Neutrophil (primary cell): ENCODE results near the gene IQGAP2.

Source experiments
- H3K27ac ChIP-seq: fragments of 200-600 bp; sonication (generic); 2 replicates; pipeline ENCODE4 v1.5.1; 2016; ENCODE audit warnings: mild to moderate bottlenecking, moderate library complexity
- H3K27me3 ChIP-seq: fragments of 200-600 bp; sonication (generic); 2 replicates; pipeline ENCODE4 v1.6.0; 2016; ENCODE audit warnings: mild to moderate bottlenecking
- H3K36me3 ChIP-seq: fragments of 200-600 bp; sonication (generic); 2 replicates; pipeline ENCODE4 v1.5.1; 2017
- H3K4me1 ChIP-seq, 2 experiments: fragments of 200-600 bp in 1 of 2; sonication (generic) in 1 of 2; 1 replicate in 1 of 2; 2 replicates in 1 of 2; pipeline versions ENCODE4 v1.5.1 to v1.6.1; 2013 to 2016; ENCODE audit warnings: low read depth in 1 of 2, low read length in 1 of 2, mild to moderate bottlenecking in 1 of 2, moderate library complexity in 1 of 2; ENCODE audit not compliant: control insufficient read depth in 1 of 2, insufficient read depth in 1 of 2
- H3K4me3 ChIP-seq, 2 experiments: fragments of 200-600 bp in 1 of 2; sonication (generic) in 1 of 2; 1 replicate in 1 of 2; 2 replicates in 1 of 2; pipeline ENCODE4 v1.5.1; 2013 to 2016; ENCODE audit warnings: low read depth in 1 of 2, low read length in 1 of 2, mild to moderate bottlenecking in 1 of 2, moderate library complexity in 1 of 2
- H3K9me3 ChIP-seq: fragments of 200-600 bp; sonication (generic); 2 replicates; pipeline ENCODE4 v1.5.1; 2016
- CTCF ChIP-seq: fragments of 200-600 bp; sonication (generic); IDR thresholded peaks from 2 replicates; pipeline ENCODE4 v1.5.1; 2016; ENCODE audit warnings: antibody characterized with exemption

The IQGAP2 gene

GRCh38 chr5:76477571-76477970 lies 74.5 kb downstream of the IQGAP2 start:
- no peak for TF ChIP-seq CTCF
- Histone ChIP-seq H3K9me3 (no peaks in the 10 kb centered on the region), H3K36me3 (no peaks in the 10 kb centered on the region), H3K4me1 (peaks cover 11 to 21% of the 10 kb centered on the region in 2 experiments), H3K27me3 (no peaks in the 10 kb centered on the region), H3K4me3 (no peak overlapping the region), H3K27ac (no peak overlapping the region)

GRCh38 chr5:76479281-76479680 lies 76.2 kb downstream of the IQGAP2 start:
- Histone ChIP-seq H3K4me1 (peaks cover 0 to 11% of the 10 kb centered on the region in 2 experiments), H3K4me3 (no peak overlapping the region), H3K27me3 (no peaks in the 10 kb centered on the region), H3K27ac (no peak overlapping the region), H3K9me3 (no peaks in the 10 kb centered on the region), H3K36me3 (no peaks in the 10 kb centered on the region)
- TF ChIP-seq CTCF: no peak

GRCh38 chr5:76479973-76480667 lies 77.0 kb downstream of the IQGAP2 start:
- H3K36me3 ChIP-seq: no peaks in the 10 kb centered on the region
- H3K4me1 ChIP-seq: peaks cover 0 to 11% of the 10 kb centered on the region in 2 experiments
- H3K4me3 ChIP-seq: no peak overlapping the region
- H3K27ac ChIP-seq: no peak overlapping the region
- no peak for TF ChIP-seq CTCF
- H3K9me3 ChIP-seq: no peaks in the 10 kb centered on the region
- no peaks in the 10 kb centered on the region for H3K27me3 ChIP-seq

- H3K27me3 ChIP-seq: no peaks in the 10 kb centered on the region
- H3K9me3 ChIP-seq: no peaks in the 10 kb centered on the region
- no peak overlapping the region for H3K27ac ChIP-seq
- peaks cover 0 to 11% of the 10 kb centered on the region in 2 experiments for H3K4me1 ChIP-seq
- no peak for TF ChIP-seq CTCF
- no peaks in the 10 kb centered on the region for H3K36me3 ChIP-seq
- no peak overlapping the region for H3K4me3 ChIP-seq
Measured at GRCh38 chr5:76482984-76483383, 79.9 kb downstream of the IQGAP2 start.

- Histone ChIP-seq H3K4me3 (no peak overlapping the region), H3K27me3 (no peaks in the 10 kb centered on the region), H3K36me3 (no peaks in the 10 kb centered on the region), H3K4me1 (peaks cover 0 to 11% of the 10 kb centered on the region in 2 experiments), H3K9me3 (no peaks in the 10 kb centered on the region), H3K27ac (no peak overlapping the region)
- no peak for TF ChIP-seq CTCF
Measured at GRCh38 chr5:76483433-76483832, 80.3 kb downstream of the IQGAP2 start.
